NCI-H2196 treated with DMSO at 0.1 percent for 48 hours (cell line): ENCODE results near the gene STK25.
"Not testable (repeated sequence)": the region's sequence is repeated elsewhere in the genome, so short reads cannot be mapped to it uniquely, and the experiment has no call there.

ENCODE experiments used
- DNase-seq: peaks from one replicate; lab custom pipeline; 2025; ENCODE audit not compliant: unreplicated experiment; lab: John Stamatoyannopoulos, UW

Gene STK25

GRCh38 chr2:241540401-241540770 is 32.0 kb upstream of the STK25 start:
- no peak for DNase-seq

- DNase-seq = no peak
These were observed 31.4 kb upstream of the STK25 start for GRCh38 chr2:241539616-241540374.

DNA sequence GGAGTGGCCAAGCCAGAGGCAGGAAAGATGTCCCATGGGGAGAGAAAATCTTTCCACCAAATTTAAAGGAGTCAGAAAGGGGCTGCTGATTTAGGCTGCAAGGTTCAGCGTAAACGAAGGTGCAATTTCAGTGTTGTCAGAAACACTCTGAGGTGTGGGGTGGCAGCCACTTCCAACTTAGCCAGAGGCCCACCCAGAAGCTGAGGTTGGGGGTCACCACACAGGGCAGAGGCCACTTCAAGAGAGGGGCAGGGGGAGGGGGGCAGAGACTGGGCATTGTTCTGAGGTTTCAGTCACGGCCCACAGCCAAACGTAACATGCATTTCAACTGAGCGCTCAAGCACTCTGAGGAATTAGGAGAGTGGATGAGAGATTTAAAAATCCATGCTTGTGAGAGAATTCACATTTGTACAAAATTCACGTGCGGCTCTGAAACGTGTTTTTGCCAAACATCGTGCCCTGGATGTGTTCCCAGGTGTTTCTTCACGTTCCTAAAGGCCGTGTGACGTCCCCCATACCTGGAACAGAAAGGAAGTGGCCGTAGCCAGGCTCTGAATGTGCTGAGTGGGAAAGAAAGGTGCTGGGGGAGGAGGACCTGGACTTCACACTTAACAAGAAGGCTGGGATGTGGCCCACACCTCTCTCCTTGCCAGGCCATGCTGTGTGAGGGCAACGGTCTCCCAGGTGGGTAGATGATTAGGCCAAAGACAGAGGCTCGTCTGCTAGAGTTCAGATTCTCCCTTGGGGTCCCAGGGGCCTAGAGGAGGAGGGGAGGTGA is 30.6 kb upstream of the STK25 start:
- DNase-seq = no peak

GRCh38 chr2:241535871-241536655 is 27.7 kb upstream of the STK25 start:
- no peak for DNase-seq

DNA sequence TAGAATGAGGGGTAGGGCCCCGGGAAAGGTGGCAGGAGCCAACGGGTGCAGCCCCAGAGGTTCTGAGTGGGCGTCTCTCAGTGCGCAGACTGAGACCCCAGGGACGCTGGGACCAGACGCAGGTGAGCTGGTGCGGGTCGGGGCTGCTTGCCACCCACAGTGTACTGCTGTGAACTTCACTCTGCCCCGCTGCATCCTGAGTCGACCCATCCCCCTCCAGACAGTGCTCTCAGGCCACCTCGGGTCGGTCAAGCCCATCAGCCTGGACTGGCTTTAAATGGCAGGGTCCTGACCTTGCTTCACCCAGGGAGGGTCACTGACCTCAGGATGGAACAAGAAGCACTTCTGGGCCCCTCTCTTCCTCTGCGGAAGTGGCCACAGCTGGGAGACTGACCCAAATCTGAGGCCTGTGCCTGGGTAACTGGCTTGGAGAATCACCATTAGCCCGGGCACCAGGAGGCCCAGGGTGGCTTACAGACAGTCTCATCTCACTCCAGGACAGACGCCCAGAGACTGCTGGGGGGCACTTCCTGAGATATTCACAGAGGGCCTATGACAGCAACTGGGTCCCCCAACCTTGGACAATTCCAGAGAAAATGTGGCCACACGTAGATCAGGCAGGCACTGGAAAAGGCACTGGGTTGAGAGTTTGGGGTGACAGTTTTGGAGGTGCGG is 26.5 kb upstream of the STK25 start:
- no peak for DNase-seq

- DNase-seq = no peak
These were observed 25.9 kb upstream of the STK25 start for GRCh38 chr2:241534293-241534692.

- no peak for DNase-seq
These were observed 24.6 kb upstream of the STK25 start for GRCh38 chr2:241532733-241533601.

- DNase-seq = no peak
These were observed 23.8 kb upstream of the STK25 start for GRCh38 chr2:241532168-241532567.

- DNase-seq = no peak
These were observed 22.9 kb upstream of the STK25 start for GRCh38 chr2:241531161-241531722.

GRCh38 chr2:241530571-241530970 is 22.2 kb upstream of the STK25 start:
- no peak for DNase-seq

- DNase-seq = not testable (repeated sequence)
These were observed 17.7 kb upstream of the STK25 start for GRCh38 chr2:241525818-241526780.

DNA sequence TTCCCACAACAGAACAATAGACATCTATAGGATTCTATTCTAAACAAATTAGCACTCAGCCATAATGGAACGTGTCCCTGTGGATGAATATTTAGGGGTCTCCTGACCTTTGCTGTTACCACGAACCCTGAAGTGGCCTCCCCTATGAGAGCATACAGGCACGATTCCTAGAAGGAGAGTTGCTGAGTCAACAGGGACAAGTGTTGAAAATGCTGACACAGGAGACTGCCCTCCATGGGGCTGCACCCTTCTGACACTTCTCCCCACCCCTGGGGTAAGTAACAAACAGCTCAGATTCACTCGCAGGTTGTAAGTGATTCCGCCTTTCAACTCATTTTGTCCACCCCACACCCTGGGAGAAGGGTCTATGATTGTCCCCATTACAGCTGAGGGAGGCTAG is 14.1 kb upstream of the STK25 start:
- no peak for DNase-seq

GRCh38 chr2:241519669-241520068 is 11.3 kb upstream of the STK25 start:
- DNase-seq = no peak

DNA sequence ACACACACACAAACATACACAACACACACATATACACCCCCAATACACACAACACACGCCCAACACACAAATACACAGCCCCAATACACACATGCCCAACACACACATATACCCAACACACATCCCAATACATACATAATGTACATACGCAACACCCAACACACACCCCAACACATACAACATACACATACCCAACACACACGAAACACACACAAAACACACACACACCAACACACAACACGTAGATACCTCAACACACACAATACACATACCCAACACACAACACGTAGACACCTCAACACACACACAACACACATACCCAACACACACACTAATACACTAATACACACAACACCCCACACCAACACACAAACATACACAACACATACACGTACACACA is 8.9 kb upstream of the STK25 start:
- DNase-seq = no peak

GRCh38 chr2:241516520-241516965 is 8.2 kb upstream of the STK25 start:
- DNase-seq = no peak

DNA sequence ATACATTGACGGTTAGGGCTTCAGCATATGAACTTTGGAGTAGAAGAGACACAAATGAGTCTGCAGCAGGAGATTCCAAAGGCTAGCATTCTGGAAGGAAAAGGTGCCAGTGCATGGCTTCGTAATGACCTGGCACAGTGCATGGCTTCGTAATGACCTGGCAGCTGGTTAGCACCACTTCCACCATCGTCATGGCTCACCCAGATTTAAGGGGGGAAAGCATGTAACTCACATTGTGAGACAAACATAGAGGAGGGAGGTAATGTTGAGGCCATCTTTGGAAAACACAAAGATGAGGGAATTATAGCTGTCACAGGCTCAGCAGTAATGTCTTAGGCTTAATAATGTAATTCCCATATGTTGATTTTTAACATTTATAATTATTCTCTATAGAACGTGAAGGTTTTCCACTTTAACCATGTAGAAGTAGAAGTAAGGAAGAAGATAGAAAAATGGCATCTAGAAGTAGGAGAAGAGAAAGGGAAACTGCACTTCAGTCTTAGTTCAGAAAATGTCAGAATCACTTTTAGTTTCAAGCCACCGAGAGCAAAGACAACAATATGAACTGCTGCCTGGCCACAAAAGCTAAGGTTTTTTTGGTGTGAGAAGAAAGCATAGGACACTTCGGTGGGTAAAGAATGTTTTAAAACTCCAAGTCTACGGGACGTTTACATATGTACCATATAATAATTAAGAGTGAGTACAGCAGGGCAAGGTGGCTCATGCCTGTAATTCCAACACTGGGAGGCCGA is 6.8 kb upstream of the STK25 start:
- no peak for DNase-seq

DNA sequence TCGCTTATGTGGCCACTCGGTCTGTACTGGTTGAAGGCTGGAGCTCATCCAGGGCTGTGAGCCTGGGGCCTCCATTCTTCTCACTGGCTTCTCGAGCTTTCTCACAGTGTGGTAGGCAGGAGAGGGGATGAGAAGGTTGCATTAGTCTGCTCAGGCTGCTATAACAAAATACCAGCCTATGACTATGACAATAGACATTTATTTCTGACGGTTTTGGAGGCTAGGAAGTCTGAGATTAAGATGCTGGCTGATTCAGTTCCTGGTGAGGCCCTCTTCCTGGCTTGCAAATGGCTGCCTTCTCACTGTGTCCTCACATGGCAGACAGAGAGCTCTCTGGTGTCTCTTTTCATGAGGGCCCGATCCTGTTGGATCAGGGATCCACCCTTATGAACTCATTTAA is 6.2 kb upstream of the STK25 start:
- DNase-seq = no peak
